ENCODE measurements around the gene CFAP47. TPM values are rescaled to one million over a fixed set of nuclear protein-coding genes. Genes with fewer than 3 reads are reported as not detected.

CFAP47 gene
- total and polyA plus RNA-seq, 9 of the 15 experiments (the other 6 are each of a cell fraction or from before 2014, with no cell fraction given) = 0.06 to 0.29 (median 0.13) TPM

DNA sequence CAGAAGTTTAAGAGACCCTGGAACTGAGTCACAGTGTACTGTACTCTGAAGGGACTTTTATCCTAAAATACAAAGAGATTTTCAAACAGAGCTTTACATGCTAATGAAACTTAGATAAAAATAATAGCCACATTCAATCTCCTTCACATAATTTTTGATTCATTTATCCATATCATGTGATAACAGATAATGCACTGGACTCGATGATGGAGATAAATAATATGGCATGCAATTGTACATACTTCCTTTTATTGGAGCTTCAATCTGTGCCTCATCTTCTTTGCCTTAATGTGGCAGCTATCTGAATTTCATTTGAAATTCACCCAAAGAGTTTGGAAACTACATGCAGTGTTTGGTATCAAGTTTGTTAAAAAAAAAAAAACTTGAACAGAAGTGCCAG, 390.6 kb downstream of the CFAP47 start (continued):
- TF ChIP-seq, protein P1, sequence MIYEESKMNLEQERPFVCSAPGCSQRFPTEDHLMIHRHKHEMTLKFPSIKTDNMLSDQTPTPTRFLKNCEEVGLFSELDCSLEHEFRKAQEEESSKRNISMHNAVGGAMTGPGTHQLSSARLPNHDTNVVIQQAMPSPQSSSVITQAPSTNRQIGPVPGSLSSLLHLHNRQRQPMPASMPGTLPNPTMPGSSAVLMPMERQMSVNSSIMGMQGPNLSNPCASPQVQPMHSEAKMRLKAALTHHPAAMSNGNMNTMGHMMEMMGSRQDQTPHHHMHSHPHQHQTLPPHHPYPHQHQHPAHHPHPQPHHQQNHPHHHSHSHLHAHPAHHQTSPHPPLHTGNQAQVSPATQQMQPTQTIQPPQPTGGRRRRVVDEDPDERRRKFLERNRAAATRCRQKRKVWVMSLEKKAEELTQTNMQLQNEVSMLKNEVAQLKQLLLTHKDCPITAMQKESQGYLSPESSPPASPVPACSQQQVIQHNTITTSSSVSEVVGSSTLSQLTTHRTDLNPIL (CRISPR knock-in tag; IDR thresholded peaks at IDR 0.05) = no peak
- no peak for TF ChIP-seq ZNF445 (CRISPR knock-in tag; IDR thresholded peaks at IDR 0.05; ENCODE audit: low read depth)
- no peak for TF ChIP-seq FOS (IDR thresholded peaks at IDR 0.05; ENCODE audit: extremely low read depth, insufficient read length)
- no peak for TF ChIP-seq POLR2AphosphoS5 (IDR thresholded peaks at IDR 0.05; ENCODE audit: control insufficient read depth, insufficient read depth, low read depth, low read length)
- TF ChIP-seq NCOA6 (IDR thresholded peaks at IDR 0.05) = no peak
- TF ChIP-seq LARP7 (IDR thresholded peaks at IDR 0.05) = no peak
- TF ChIP-seq, protein P2, sequence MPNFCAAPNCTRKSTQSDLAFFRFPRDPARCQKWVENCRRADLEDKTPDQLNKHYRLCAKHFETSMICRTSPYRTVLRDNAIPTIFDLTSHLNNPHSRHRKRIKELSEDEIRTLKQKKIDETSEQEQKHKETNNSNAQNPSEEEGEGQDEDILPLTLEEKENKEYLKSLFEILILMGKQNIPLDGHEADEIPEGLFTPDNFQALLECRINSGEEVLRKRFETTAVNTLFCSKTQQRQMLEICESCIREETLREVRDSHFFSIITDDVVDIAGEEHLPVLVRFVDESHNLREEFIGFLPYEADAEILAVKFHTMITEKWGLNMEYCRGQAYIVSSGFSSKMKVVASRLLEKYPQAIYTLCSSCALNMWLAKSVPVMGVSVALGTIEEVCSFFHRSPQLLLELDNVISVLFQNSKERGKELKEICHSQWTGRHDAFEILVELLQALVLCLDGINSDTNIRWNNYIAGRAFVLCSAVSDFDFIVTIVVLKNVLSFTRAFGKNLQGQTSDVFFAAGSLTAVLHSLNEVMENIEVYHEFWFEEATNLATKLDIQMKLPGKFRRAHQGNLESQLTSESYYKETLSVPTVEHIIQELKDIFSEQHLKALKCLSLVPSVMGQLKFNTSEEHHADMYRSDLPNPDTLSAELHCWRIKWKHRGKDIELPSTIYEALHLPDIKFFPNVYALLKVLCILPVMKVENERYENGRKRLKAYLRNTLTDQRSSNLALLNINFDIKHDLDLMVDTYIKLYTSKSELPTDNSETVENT (CRISPR knock-in tag; IDR thresholded peaks at IDR 0.05) = no peak
- TF ChIP-seq GATA2 (CRISPR knock-in tag; IDR thresholded peaks at IDR 0.05) = no peak
- TF ChIP-seq TAF1 (IDR thresholded peaks at IDR 0.05; ENCODE audit: control insufficient read depth, extremely low read depth, insufficient read depth, low read length, severe bottlenecking) = no peak
- TF ChIP-seq, protein P3, sequence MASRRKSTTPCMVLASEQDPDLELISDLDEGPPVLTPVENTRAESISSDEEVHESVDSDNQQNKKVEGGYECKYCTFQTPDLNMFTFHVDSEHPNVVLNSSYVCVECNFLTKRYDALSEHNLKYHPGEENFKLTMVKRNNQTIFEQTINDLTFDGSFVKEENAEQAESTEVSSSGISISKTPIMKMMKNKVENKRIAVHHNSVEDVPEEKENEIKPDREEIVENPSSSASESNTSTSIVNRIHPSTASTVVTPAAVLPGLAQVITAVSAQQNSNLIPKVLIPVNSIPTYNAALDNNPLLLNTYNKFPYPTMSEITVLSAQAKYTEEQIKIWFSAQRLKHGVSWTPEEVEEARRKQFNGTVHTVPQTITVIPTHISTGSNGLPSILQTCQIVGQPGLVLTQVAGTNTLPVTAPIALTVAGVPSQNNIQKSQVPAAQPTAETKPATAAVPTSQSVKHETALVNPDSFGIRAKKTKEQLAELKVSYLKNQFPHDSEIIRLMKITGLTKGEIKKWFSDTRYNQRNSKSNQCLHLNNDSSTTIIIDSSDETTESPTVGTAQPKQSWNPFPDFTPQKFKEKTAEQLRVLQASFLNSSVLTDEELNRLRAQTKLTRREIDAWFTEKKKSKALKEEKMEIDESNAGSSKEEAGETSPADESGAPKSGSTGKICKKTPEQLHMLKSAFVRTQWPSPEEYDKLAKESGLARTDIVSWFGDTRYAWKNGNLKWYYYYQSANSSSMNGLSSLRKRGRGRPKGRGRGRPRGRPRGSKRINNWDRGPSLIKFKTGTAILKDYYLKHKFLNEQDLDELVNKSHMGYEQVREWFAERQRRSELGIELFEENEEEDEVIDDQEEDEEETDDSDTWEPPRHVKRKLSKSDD (conservative IDR thresholded peaks at IDR 0.05; ENCODE audit: low read length) = no peak

Measured in K562 (cell line).